ENCODE data around the gene ZBTB38.

Gene ZBTB38, protein sequence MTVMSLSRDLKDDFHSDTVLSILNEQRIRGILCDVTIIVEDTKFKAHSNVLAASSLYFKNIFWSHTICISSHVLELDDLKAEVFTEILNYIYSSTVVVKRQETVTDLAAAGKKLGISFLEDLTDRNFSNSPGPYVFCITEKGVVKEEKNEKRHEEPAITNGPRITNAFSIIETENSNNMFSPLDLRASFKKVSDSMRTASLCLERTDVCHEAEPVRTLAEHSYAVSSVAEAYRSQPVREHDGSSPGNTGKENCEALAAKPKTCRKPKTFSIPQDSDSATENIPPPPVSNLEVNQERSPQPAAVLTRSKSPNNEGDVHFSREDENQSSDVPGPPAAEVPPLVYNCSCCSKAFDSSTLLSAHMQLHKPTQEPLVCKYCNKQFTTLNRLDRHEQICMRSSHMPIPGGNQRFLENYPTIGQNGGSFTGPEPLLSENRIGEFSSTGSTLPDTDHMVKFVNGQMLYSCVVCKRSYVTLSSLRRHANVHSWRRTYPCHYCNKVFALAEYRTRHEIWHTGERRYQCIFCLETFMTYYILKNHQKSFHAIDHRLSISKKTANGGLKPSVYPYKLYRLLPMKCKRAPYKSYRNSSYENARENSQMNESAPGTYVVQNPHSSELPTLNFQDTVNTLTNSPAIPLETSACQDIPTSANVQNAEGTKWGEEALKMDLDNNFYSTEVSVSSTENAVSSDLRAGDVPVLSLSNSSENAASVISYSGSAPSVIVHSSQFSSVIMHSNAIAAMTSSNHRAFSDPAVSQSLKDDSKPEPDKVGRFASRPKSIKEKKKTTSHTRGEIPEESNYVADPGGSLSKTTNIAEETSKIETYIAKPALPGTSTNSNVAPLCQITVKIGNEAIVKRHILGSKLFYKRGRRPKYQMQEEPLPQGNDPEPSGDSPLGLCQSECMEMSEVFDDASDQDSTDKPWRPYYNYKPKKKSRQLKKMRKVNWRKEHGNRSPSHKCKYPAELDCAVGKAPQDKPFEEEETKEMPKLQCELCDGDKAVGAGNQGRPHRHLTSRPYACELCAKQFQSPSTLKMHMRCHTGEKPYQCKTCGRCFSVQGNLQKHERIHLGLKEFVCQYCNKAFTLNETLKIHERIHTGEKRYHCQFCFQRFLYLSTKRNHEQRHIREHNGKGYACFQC (N-terminal part only)

GRCh38 chr3:141368062-141368924, at the start of gene ZBTB38:
Gene ZBTB38 (plus strand): TSS chr3:141368504. CDS start chr3:141442389, 73,885 bp downstream.
- DNase-seq = no peak

DNA sequence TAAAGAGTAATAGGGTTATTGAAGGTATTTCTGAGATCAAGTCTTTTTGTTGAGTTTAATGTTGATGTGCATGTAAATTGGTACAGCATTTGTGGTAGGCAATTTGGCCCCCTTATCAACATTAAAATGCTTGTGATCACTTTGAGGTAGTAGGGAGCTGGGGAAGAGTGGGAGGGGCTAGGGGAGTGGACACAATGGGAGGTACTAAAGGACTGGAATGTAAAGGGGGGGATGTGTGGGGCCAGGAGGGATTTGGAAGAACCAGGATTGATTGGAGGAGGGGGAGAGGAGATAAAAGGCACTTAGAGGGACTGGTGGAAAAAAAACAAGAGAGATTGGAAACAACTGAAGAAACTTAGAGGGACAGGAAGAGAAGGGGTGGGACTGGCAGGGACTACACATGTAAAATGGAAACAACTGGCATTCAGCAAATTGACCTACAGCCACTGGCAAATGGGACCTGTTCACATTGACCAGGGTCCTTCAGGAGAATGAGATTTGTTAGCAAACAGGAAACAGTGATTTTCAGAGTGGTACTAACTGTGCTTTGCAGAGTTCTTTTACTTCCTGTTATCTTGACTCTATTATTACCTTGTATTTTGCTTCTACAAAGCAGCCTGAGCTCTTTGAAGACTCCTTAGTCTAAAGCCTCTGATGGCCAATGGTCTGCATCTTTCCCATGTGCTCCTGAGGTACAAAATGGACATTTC, 47.8 kb upstream of the ZBTB38 start:
- DNase-seq = no peak

- DNase-seq = no peak
Observed at GRCh38 chr3:141321109-141321497, 47.2 kb upstream of the ZBTB38 start.

DNA sequence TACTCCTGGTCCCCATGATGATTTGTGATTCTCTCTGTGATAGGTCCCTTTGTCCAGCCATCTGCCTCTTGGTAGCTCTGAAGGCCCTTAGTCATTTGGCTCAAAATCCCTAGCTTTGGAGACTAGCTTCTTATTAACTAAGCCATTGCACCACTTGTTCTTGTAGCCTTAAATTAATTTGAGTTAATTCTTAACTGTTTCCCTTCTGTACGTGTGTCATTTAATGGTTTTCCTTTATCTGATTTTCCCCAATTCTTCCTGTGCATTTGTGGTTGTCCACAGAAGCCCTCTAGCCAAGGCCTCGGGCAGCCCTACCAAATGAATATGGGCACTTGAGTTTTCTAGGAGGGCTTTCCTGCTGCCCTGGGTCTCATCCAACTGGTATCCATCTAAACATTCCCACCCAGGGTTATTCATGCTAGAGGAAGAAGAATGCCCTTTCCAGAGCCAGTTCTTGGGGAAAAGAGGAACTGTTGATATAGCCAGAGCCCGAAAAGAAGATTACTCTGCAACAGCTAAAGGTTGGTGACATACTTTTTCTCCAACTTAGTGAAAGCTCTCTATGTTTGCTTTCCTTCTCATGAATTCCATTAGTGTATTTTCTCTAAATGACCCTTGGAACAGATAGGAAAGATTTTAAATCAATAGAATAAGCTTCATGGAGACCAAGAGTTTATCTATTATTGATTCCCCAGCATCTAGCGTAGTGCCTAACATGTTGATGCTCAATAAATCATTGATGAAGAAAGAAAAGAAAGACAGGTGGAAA, 44.2 kb upstream of the ZBTB38 start:
- DNase-seq = no peak

- DNase-seq = no peak
Observed at GRCh38 chr3:141326123-141326522, 42.2 kb upstream of the ZBTB38 start.

DNA sequence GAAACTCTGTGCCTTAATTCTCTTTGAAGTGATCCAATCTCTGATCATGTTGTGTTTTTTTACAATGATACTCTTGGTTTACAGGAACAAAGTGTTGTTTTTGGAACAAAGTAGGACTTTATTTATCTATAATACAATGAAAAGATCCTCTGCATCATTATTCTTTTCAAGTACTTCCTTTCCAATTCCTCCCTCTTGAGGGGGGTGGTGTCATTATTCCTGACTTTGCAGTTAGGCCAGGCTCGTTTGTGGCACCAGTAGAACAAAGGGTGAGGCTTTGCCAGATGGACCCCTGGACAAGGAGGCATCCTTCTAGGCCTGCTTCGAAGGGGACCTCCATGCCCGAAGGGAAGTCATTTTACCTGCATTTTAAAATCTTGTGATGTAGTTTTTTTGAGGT, 41.7 kb upstream of the ZBTB38 start:
- no peak for DNase-seq

DNA sequence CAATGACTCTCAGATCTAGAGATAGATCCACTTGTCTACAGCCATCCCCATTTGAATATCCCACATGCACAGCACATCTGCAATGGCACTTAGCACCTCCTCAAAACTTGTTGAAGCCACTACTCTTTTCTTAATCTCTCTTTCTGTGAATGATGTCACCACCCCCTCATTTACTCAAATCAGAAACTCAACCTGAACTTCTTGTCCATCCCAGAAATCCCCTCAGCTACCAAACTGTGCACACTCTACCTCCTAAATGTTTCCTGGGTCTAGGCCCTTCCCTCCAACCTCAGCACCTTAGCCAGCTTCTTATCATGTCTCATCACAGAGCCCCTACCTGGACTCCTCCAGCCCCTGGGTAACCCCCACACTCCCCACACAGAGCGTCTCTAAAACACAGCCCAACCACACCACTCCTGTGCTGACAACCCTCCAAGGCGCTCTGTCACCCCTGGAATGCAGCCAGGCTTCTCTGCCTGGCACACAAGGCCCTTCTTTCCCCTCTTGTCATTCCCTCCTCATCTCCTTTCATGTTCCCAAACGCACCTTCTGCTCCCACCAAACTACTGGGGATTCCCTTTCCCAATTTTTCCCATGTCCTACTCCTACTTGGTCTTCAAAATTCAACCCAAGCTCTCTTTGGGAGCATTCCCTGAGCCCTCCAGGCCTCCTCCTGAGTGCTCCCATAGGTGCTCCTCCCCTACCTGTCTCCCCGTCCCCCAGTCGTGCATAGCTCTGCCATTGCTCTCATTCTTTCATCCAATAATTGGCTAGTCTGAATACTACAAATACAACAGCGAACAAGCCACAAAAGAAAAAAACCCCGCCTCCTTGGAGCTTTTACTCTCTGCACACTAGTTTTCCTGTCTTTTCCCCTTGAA, 39.8 kb upstream of the ZBTB38 start:
- DNase-seq = no peak

DNA sequence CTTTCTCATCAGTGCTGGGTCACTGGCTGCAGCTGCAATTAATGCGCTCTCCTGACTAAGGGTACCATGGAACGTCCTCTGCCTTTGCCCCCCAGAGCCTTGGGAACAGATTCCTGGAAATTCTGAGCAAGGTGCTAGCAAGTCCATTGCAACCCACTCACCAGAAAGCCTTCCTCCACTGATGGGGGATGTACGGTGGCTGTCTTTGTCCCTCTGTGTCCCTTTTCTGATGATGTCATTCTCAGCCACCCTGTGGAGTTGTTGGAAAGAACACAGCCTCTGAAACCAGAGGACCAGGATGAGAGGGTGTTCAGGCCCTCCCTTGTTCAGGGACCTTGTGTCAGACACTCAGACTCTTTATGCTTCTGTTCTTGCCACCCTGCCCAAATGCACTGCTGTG, 38.1 kb upstream of the ZBTB38 start:
- no peak for DNase-seq

- no peak for DNase-seq
Observed at GRCh38 chr3:141330718-141331376, 37.5 kb upstream of the ZBTB38 start.

GRCh38 chr3:141331377-141332318, 36.7 kb upstream of the ZBTB38 start:
- DNase-seq = no peak

- DNase-seq = no peak
Observed at GRCh38 chr3:141332416-141332815, 35.9 kb upstream of the ZBTB38 start.

DNA sequence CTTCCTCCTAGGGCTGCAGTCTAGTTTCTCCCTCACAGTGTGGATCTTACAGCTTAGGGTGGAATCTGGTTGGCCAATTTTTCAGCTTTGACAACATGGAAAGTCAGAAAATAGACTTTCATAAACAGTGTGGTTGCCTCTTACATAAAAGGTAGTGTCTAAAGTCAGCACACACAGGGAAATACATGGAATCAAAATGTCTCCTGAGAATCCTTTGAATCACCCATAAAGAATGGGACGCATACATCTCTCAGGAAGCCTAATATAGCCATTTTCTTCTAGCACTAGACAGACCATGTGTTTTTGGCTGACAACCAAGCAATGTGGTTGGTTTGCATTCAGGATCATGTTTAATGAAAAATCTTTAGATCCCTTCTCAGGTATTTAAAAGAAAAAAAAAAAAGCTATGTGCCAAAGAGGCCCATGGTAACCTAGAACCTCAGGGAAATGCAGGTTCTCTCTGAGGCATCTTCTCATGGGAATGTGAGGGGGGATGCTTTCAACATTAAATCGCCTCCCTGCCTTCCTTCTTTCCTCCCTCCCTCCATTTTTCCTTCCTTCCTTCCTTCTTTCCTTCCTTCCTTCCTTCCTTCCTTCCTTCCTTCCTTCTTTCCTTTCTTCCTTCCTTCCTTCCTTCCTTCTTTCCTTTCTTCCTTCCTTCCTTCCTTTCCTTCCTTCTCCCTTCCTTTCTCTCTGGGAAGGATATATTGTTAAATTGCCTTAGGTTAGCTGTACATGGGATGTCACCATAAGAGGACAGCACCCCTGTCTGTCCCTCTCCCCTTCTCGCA, 34.3 kb upstream of the ZBTB38 start:
- DNase-seq = no peak

DNA sequence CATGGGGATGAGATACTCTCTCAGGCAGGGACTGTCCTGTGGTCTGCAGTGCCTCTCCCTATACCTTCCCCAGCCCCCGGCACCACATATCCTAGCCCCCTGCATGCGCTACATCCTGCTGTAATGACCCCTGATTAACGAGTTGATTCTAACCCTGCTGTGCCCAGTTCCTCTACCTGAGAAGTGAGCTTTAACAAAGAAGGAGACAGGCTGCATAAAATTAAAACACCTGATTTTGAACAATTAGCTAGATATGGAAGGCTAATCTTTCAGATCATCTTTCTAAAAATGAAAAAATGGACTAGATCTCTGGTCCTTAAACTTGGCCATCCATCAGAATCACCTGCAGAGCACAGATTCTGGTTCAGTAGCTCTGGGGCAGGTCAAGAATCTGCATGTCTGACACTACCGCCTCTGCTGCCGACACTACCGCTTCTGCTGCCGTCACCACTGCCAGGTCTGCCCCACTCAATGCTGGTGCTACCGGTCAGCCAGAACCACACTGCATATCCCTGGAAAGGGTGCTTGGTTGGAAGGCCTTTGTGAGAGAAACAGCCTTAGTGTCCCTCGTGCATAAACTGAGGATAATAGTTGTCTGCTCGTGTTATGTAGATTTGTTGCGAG, 33.6 kb upstream of the ZBTB38 start:
- DNase-seq = no peak

DNA sequence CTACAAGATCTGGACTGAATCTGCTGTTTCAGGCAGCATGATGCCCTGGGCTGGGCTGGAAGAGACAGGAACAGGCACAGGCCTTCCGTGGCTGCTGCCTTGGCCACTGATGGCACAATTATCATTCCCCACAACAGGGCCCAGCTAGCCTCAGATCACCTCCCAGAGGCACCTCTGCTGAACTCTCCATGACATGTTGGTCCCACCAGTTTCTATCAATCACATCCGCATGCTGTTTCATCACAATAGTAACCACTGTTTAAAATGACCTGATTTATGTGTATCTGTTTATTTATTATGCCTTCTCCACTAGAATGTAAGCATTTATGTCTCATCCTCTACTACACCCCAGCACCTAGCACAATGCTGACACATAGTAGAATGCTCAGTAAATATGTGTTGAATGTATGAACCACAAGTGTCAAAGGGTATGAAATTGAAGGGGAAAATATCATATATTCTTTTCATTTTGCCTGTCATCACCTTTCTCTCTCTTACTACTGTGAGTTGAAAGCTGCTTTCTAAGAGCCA, 32.7 kb upstream of the ZBTB38 start:
- DNase-seq = no peak

DNA sequence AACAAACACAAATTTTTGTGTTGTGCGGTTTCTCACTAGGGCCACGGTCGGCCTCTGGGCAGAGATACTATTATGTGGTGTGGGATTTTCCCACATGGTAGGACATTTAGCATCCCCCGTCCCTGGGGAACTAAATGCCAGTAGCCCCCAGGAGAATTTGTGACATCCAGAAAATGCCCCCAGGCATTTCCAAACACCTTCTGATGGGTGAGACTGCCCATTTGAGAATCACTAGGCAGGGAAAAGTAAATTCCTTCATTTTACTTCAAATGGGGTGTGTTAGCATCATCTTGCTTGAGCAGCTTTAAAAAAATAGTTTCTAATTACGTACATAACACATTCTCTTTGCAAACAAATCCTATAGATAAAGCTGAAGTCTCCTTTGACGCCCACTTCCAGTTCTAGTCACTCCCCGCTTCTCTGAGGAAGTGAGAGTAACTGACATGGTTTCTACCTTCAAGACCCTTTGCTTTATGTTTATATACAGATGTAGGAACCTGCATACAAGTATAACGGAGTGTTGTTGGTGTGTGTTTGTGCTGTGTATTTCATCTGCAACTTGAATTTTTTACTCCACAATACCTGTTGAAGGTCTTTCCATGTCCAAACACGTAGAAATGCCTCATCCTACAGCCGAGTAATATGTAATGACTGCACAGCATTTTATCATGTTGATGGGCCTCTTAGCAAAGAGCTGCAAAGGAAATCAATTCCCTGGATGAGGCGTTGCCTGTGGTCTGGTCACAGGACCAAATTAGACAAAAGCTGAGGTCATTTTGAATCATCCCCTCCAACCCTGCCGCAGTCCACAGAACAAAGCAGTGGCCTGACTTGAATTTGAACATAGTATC, 31.4 kb upstream of the ZBTB38 start:
- DNase-seq = no peak

GRCh38 chr3:141337523-141337854, 30.8 kb upstream of the ZBTB38 start:
- no peak for DNase-seq

All from DMS79 treated with DMSO at 0.1 percent for 48 hours (cell line).